ENCODE measurements around the gene KIAA1671.

Gene KIAA1671

GRCh38 chr22:24953384-24954113 is 1.0 kb downstream of the KIAA1671 start:
- no peak for DNase-seq
- Histone ChIP-seq H3K4me3 (ENCODE audit: low read depth, low read length) (peak overlapping the region; percentile 64), H3K36me3 (replicated peaks) (no peaks in the 10 kb centered on the region), H3K27me3 (replicated peaks) (no peaks in the 10 kb centered on the region), H3K27ac (no peak overlapping the region)
- in situ Hi-C loops (cut with HindIII; ENCODE audit: low pct_ligation_motif_present, low sequenced_read_pairs): no loop called here
- no peak for TF ChIP-seq CTCF (IDR thresholded peaks at IDR 0.05; ENCODE audit: low read depth, low read length, missing control alignments)

GRCh38 chr22:24954114-24954463 is 1.6 kb downstream of the KIAA1671 start:
- H3K4me3 ChIP-seq (ENCODE audit: low read depth, low read length): no peak overlapping the region
- H3K27ac ChIP-seq: no peak overlapping the region
- TF ChIP-seq CTCF (IDR thresholded peaks at IDR 0.05; ENCODE audit: low read depth, low read length, missing control alignments): no peak
- no peaks in the 10 kb centered on the region for H3K36me3 ChIP-seq (replicated peaks)
- no peaks in the 10 kb centered on the region for H3K27me3 ChIP-seq (replicated peaks)
- in situ Hi-C loops (cut with HindIII; ENCODE audit: low pct_ligation_motif_present, low sequenced_read_pairs): no loop called here
- no peak for DNase-seq

GRCh38 chr22:24954856-24955255 is 2.3 kb downstream of the KIAA1671 start:
- Histone ChIP-seq H3K4me3 (ENCODE audit: low read depth, low read length) (no peak overlapping the region), H3K36me3 (replicated peaks) (no peaks in the 10 kb centered on the region), H3K27ac (no peak overlapping the region), H3K27me3 (replicated peaks) (no peaks in the 10 kb centered on the region)
- TF ChIP-seq CTCF (IDR thresholded peaks at IDR 0.05; ENCODE audit: low read depth, low read length, missing control alignments): no peak
- no peak for DNase-seq
- in situ Hi-C loops (cut with HindIII; ENCODE audit: low pct_ligation_motif_present, low sequenced_read_pairs): no loop called here

GRCh38 chr22:24957043-24957442 is 4.5 kb downstream of the KIAA1671 start:
- no peaks in the 10 kb centered on the region for H3K27me3 ChIP-seq (replicated peaks)
- no peak overlapping the region for H3K4me3 ChIP-seq (ENCODE audit: low read depth, low read length)
- in situ Hi-C loops (cut with HindIII; ENCODE audit: low pct_ligation_motif_present, low sequenced_read_pairs): no loop called here
- TF ChIP-seq CTCF (IDR thresholded peaks at IDR 0.05; ENCODE audit: low read depth, low read length, missing control alignments): no peak
- H3K27ac ChIP-seq: no peak overlapping the region
- no peaks in the 10 kb centered on the region for H3K36me3 ChIP-seq (replicated peaks)
- DNase-seq: no peak

- no peak for TF ChIP-seq CTCF (IDR thresholded peaks at IDR 0.05; ENCODE audit: low read depth, low read length, missing control alignments)
- DNase-seq: no peak
- in situ Hi-C loops (cut with HindIII; ENCODE audit: low pct_ligation_motif_present, low sequenced_read_pairs): no loop called here
- Histone ChIP-seq H3K27me3 (replicated peaks) (no peaks in the 10 kb centered on the region), H3K27ac (no peak overlapping the region), H3K4me3 (ENCODE audit: low read depth, low read length) (no peak overlapping the region), H3K36me3 (replicated peaks) (no peaks in the 10 kb centered on the region)
These were observed 8.8 kb downstream of the KIAA1671 start for GRCh38 chr22:24961217-24961844.

Data from brain microvascular endothelial cell (primary cell).